GM12891 (cell line): ENCODE data around the gene FAM168A.

ENCODE experiments used
- POLR2A ChIP-seq: IDR thresholded peaks from 2 replicates; pipeline ENCODE4 v1.6.1; 2011; ENCODE audit warnings: low read depth, low read length, control low read depth
- POLR2AphosphoS5 ChIP-seq: IDR thresholded peaks from 2 replicates; pipeline ENCODE4 v1.6.1; 2011; ENCODE audit warnings: low read depth, low read length, control low read depth

- TF ChIP-seq POLR2AphosphoS5 (no peak), POLR2A (no peak)
Observed at GRCh38 chr11:73632996-73633395, 35.1 kb upstream of the FAM168A start.
